SK-N-SH (cell line): Measurements from ENCODE around the gene NMNAT2. TPM values are rescaled to one million over a fixed set of nuclear protein-coding genes. Genes with fewer than 3 reads are reported as not detected.

Experiments used
- CTCF ChIA-PET: fragments of 300-600, 350-600 bp; formaldehyde crosslinking; extraction: SDS; loops from one replicate; lab custom pipeline; 2021; lab: Yijun Ruan, JAX
- POLR2A ChIA-PET: fragments of 350-600 bp; sonication (Branson Sonifier 250); formaldehyde crosslinking; extraction: SDS; loops from one replicate; lab custom pipeline; 2020; ENCODE audit warnings: antibody characterized with exemption, inconsistent platforms; lab: Yijun Ruan, JAX
- DNase-seq: peaks from one replicate; pipeline ENCODE4 v3.0.0; 2012
- H2AFZ ChIP-seq: fragments of 200-600 bp; sonication (generic); 2 replicates; pipeline ENCODE4 v1.8.1; 2016; ENCODE audit warnings: antibody characterized with exemption, mild to moderate bottlenecking, low read depth
- H3F3A ChIP-seq: fragments of 200-600 bp; sonication (generic); replicated peaks from 2 replicates; pipeline ENCODE3; 2016; ENCODE audit warnings: antibody characterized with exemption, mild to moderate bottlenecking; ENCODE audit not compliant: insufficient read depth
- H3K27ac ChIP-seq, 2 experiments: fragments of 200-500 bp in 1 of 2; fragments of 200-600 bp in 1 of 2; sonication (Bioruptor generic) in 1 of 2; sonication (generic), shearing (Covaris generic) in 1 of 2; 2 replicates each; pipeline versions ENCODE4 v1.5.1 to v1.6.1; 2014 to 2016; ENCODE audit warnings: low read depth in 2 of 2, inconsistent platforms in 1 of 2, low read length in 1 of 2, mild to moderate bottlenecking in 1 of 2, mixed read lengths in 1 of 2
- H3K27me3 ChIP-seq: fragments of 200-600 bp; sonication (generic), shearing (Covaris generic); 2 replicates; pipeline ENCODE4 v1.6.1; 2016; ENCODE audit warnings: mixed run types; ENCODE audit not compliant: insufficient read depth
- H3K36me3 ChIP-seq, 2 experiments: fragments of 200-500 bp in 1 of 2; fragments of 200-600 bp in 1 of 2; sonication (Bioruptor generic) in 1 of 2; sonication (generic) in 1 of 2; replicated peaks in 1 of 2; 2 replicates each; pipeline versions ENCODE3 to v1.5.1; 2014 to 2016; ENCODE audit warnings: low read length in 1 of 2, mild to moderate bottlenecking in 1 of 2; ENCODE audit not compliant: insufficient read depth in 2 of 2, control insufficient read depth in 1 of 2
- H3K4me1 ChIP-seq, 2 experiments: fragments of 200-500 bp in 1 of 2; fragments of 200-600 bp in 1 of 2; sonication (Bioruptor generic) in 1 of 2; sonication (generic), shearing (Covaris generic) in 1 of 2; 2 replicates each; pipeline versions ENCODE4 v1.5.1 to v1.6.1; 2014 to 2016; ENCODE audit warnings: low read depth in 1 of 2, low read length in 1 of 2, mixed run types in 1 of 2; ENCODE audit not compliant: insufficient read depth in 2 of 2, control insufficient read depth in 1 of 2
- H3K4me2 ChIP-seq: fragments of 200-600 bp; sonication (generic), shearing (Covaris generic); 2 replicates; pipeline ENCODE4 v1.6.1; 2017; ENCODE audit warnings: mixed run types
- H3K4me3 ChIP-seq, 2 experiments: fragments of 200-500 bp in 1 of 2; fragments of 200-600 bp in 1 of 2; sonication (Bioruptor generic) in 1 of 2; sonication (generic), shearing (Covaris generic) in 1 of 2; 2 replicates each; pipeline versions ENCODE4 v1.5.1 to v1.8.1; 2014 to 2016; ENCODE audit warnings: low read depth in 2 of 2, inconsistent platforms in 1 of 2, low read length in 1 of 2, mild to moderate bottlenecking in 1 of 2, mixed read lengths in 1 of 2, moderate library complexity in 1 of 2
- H3K79me2 ChIP-seq: fragments of 200-600 bp; sonication (generic); 2 replicates; pipeline ENCODE4 v1.8.1; 2017; ENCODE audit warnings: mild to moderate bottlenecking; ENCODE audit not compliant: insufficient read depth
- H3K9ac ChIP-seq: fragments of 200-600 bp; sonication (generic); 2 replicates; pipeline ENCODE4 v1.6.1; 2017; ENCODE audit warnings: mixed run types
- H3K9me2 ChIP-seq: fragments of 200-600 bp; sonication (generic); 2 replicates; pipeline ENCODE4 v1.6.1; 2017; ENCODE audit warnings: mixed run types
- H3K9me3 ChIP-seq: fragments of 200-600 bp; sonication (generic); 2 replicates; pipeline ENCODE4 v1.6.1; 2017; ENCODE audit warnings: mixed run types, mild to moderate bottlenecking, moderate library complexity
- H4K20me1 ChIP-seq: fragments of 200-600 bp; sonication (generic); 2 replicates; pipeline ENCODE4 v1.6.1; 2017; ENCODE audit warnings: mild to moderate bottlenecking, mixed run types; ENCODE audit not compliant: insufficient read depth
- CHD2 ChIP-seq: fragments of 150-350 bp; IDR thresholded peaks from 2 replicates; pipeline ENCODE4 v1.6.1; 2018; ENCODE audit warnings: low read length; ENCODE audit not compliant: partially characterized antibody
- FOSL2 ChIP-seq: IDR thresholded peaks from 2 replicates; pipeline ENCODE4 v1.4.0; 2012; ENCODE audit warnings: low read depth, mild to moderate bottlenecking, moderate library complexity, borderline replicate concordance
- FOXJ3 ChIP-seq: sonication (generic); formaldehyde crosslinking; IDR thresholded peaks from 2 replicates; pipeline ENCODE4 v1.5.1; 2020; ENCODE audit warnings: mild to moderate bottlenecking, missing genetic modification reagents
- GATA2 ChIP-seq: sonication (generic); formaldehyde crosslinking; IDR thresholded peaks from 2 replicates; pipeline ENCODE4 v1.5.0; 2020; ENCODE audit warnings: mild to moderate bottlenecking, missing genetic modification reagents
- JUND ChIP-seq: IDR thresholded peaks from 2 replicates; pipeline ENCODE4 v1.4.0; 2012
- NRF1 ChIP-seq: IDR thresholded peaks from 2 replicates; pipeline ENCODE4 v1.6.1; 2012; ENCODE audit warnings: low read depth, mild to moderate bottlenecking, low read length
- PBX3 ChIP-seq: IDR thresholded peaks from 2 replicates; pipeline ENCODE4; 2012
- POLR2AphosphoS5 ChIP-seq: IDR thresholded peaks from 2 replicates; pipeline ENCODE4 v1.6.1; 2012; ENCODE audit warnings: low read depth, low read length
- REST ChIP-seq: IDR thresholded peaks from 2 replicates; pipeline ENCODE4 v1.6.1; 2012; ENCODE audit warnings: mild to moderate bottlenecking, low read depth, low read length, moderate library complexity
- RFX5 ChIP-seq: IDR thresholded peaks from 2 replicates; pipeline ENCODE4 v1.6.1; 2012; ENCODE audit warnings: mild to moderate bottlenecking, improper control_type of control experiment, low read length
- TAF1 ChIP-seq: IDR thresholded peaks from 2 replicates; pipeline ENCODE4 v1.6.1; 2012; ENCODE audit warnings: low read depth, mild to moderate bottlenecking, low read length, moderate library complexity, borderline replicate concordance
- TCF12 ChIP-seq: IDR thresholded peaks from 2 replicates; pipeline ENCODE4 v1.4.0; 2012
- USF2 ChIP-seq: fragments of 150-350 bp; IDR thresholded peaks from 2 replicates; pipeline ENCODE4 v1.6.1; 2017; ENCODE audit warnings: antibody characterized with exemption, low read length, low read depth, borderline replicate concordance
- WGBS: methylation state at CpG from one replicate; pipeline ENCODE4 v1.1.6; 2017; ENCODE audit warnings: low lambda C conversion rate; 5-methylcytosine and 5-hydroxymethylcytosine counted together
- polyA plus RNA-seq, 3 experiments: library from polyadenylated mRNA; depleted of rRNA; stranded (reverse); fragments of >200 nt; gene quantifications; 2 replicates each; pipeline ENCODE4 v1.2.3, GENCODE V29; 2012
- TF ChIP-seq, protein P1 (sequence below): fragments of 150-350 bp; IDR thresholded peaks from 2 replicates; pipeline ENCODE4 v1.6.1; 2016; ENCODE audit warnings: mild to moderate bottlenecking, low read depth, low read length
- TF ChIP-seq, protein P2 (sequence below): IDR thresholded peaks from 2 replicates; pipeline ENCODE4 v1.4.0; 2012; ENCODE audit warnings: low read depth

The NMNAT2 gene
- polyA plus RNA-seq, 1 of the 3 experiments (the other 2 are of a cell fraction) = 0.07 TPM

DNA sequence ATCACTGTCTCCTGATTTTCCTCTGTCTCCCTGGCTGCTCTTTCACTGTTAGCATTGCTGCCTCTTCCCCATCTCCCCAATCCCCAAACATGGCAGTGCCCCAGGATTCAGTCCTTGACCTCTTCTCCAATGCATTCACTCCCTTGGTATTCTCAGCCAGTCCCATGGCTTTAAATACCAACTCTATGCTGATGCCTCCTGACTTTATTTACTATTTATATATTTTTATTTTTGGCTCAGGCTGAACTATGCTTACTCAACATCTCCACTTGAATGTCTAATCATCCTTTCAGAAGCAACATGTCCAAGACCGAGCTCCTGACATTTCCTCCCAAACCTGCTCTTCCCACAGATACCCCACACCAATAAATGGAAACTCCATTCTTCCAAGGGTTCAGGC lies 26.3 kb downstream of the NMNAT2 start:
- Histone ChIP-seq H3K27me3 (no peaks in the 10 kb centered on the region; the same call in 1 of the 2 replicates), H3K4me3 (no peak overlapping the region), H3K9me3 (no peaks in the 10 kb centered on the region), H2AFZ (no peak overlapping the region), H3K4me1 (no peaks in the 10 kb centered on the region)
- CTCF ChIA-PET = no interaction called here
- TF ChIP-seq RFX5 = no peak
- TF ChIP-seq POLR2AphosphoS5 = no peak
- no peak for TF ChIP-seq REST
- TF ChIP-seq, protein P1, sequence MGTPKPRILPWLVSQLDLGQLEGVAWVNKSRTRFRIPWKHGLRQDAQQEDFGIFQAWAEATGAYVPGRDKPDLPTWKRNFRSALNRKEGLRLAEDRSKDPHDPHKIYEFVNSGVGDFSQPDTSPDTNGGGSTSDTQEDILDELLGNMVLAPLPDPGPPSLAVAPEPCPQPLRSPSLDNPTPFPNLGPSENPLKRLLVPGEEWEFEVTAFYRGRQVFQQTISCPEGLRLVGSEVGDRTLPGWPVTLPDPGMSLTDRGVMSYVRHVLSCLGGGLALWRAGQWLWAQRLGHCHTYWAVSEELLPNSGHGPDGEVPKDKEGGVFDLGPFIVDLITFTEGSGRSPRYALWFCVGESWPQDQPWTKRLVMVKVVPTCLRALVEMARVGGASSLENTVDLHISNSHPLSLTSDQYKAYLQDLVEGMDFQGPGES = no peak
- no peak for TF ChIP-seq TAF1
- no peak for TF ChIP-seq USF2
- TF ChIP-seq FOXJ3 (CRISPR knock-in tag) = no peak
- no peak for TF ChIP-seq NRF1
- TF ChIP-seq GATA2 (CRISPR knock-in tag) = no peak
- TF ChIP-seq, protein P2, sequence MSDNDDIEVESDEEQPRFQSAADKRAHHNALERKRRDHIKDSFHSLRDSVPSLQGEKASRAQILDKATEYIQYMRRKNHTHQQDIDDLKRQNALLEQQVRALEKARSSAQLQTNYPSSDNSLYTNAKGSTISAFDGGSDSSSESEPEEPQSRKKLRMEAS = no peak
- no peak for TF ChIP-seq FOSL2
- TF ChIP-seq PBX3 = no peak
- no peak for TF ChIP-seq CHD2
- no peak for TF ChIP-seq TCF12
- no peak for TF ChIP-seq JUND
- TF ChIP-seq, all 33 proteins: peak for 0
- no peak overlapping the region for H3K27ac ChIP-seq
- H3F3A ChIP-seq = no peaks in the 10 kb centered on the region
- POLR2A ChIA-PET = no interaction called here
- no peak for DNase-seq
- no peak overlapping the region for H3K4me2 ChIP-seq
- 36% methylated on average over 1 of the region's 1 CpG for WGBS
- H3K9ac ChIP-seq = no peak overlapping the region
- H3K36me3 ChIP-seq = no peaks in the 10 kb centered on the region
- no peaks in the 10 kb centered on the region for H3K9me2 ChIP-seq
- no peaks in the 10 kb centered on the region for H4K20me1 ChIP-seq
- no peaks in the 10 kb centered on the region for H3K79me2 ChIP-seq
